GM21825 (cell line): ENCODE measurements around the gene PARN.
"Not testable (repeated sequence)": the region's sequence is repeated elsewhere in the genome, so short reads cannot be mapped to it uniquely, and the experiment has no call there.

Experiments
- ATAC-seq: cut with Tn5 transposase; IDR thresholded peaks from one replicate; pipeline ENCODE4 v1.9.1; 2021; ENCODE audit warnings: mild to moderate bottlenecking, moderate library complexity; ENCODE audit not compliant: unreplicated experiment

Gene PARN

GRCh38 chr16:14576069-14576468, 54.0 kb downstream of the PARN start:
- ATAC-seq: no peak

- ATAC-seq: not testable (repeated sequence)
Observed at GRCh38 chr16:14574698-14575415, 55.2 kb downstream of the PARN start.

- no peak for ATAC-seq
Observed at GRCh38 chr16:14572535-14572934, 57.5 kb downstream of the PARN start.

DNA sequence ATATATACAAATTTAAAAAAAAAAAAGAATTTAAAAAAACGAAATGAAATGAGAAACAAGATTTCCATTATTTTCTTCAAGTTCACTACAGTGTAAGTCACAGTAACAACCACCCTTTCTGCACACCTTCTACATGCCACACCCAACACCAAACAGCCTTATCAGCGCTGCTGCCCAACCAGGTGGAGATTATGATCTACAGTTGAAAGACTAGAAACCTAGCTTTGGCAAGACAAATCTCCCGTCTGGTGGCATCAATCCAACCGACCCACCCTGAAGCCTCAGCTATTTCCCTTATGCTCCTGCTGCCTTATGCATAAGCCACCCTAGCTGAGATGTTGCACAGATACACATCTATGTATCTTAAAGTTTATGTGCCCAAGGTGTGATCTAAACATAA, 60.8 kb downstream of the PARN start:
- ATAC-seq: no peak

DNA sequence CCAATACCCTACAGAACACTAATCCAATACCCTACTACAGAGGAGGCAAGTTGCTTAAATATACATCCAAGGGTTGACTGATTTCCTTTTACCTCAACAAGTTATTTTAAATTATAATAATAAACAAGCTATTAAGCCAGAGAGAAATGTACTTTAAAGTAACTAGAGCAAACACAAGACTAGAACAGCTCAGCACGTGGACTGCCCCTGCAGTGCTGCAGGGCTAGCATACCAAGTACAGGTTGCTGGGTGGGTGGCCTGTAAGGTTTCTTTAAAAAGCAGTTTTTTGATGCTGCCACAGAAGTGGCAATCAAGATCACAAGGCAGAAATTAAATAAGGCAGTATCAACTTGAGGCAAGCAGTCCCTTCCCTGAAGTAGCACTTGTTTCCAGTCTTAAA, 63.5 kb downstream of the PARN start:
- no peak for ATAC-seq

DNA sequence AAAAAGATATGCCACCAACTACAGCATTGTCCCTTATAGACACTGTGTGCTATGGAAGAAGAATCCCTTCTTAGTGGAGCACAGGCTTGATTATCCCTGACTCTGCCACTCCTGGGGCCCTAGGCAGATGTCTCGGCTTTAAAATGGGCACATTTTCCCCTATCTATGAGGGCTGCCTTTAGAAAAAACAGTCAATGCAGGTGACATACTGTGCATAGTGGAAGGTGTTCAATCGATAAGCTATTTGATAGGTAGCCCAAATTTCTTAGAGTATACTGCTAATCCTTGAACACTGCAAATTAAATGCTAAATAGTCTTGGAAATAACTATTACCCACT, 64.4 kb downstream of the PARN start:
- no peak for ATAC-seq

- no peak for ATAC-seq
Observed at GRCh38 chr16:14564861-14565687, 65.0 kb downstream of the PARN start.

GRCh38 chr16:14564323-14564722, 65.7 kb downstream of the PARN start:
- ATAC-seq: no peak

GRCh38 chr16:14562691-14563491, 67.2 kb downstream of the PARN start:
- no peak for ATAC-seq

DNA sequence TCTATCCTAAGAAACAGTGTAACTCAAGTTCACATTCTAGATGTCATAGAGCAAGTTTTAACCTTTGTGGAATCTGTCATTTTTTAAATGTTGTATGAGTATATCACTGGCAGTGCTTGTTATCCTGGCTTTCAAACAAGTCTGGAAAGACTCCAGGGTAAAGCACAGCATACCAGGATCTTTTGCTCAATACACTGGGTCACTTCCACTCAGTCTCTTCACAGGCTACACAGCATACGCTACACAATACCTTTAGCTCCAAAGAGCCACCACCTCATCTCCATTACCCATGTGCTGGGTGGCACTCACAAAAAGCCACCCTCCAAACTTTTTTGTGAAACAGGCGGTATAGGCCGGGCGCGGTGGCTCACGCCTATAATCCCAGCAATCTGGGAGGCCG, 69.5 kb downstream of the PARN start:
- ATAC-seq: no peak

GRCh38 chr16:14559809-14560241, 70.2 kb downstream of the PARN start:
- no peak for ATAC-seq

DNA sequence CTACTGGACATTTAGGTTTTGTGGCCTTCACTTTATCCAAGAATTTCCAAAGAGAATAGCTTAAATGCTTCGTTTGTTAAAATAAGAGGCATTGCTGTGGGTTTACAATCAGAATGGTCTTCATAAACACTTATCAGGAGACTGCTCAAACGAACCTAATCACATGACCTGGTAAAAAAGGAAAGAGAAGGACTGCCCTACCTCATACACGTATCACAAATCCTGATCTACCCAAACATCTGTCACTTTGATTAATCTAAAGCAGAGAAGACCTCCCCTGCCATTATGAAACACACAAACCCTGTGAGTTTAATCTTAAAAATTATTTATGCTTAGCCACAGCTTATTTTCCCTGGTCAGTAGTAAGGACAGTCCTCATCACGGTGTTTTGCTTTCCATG, 76.6 kb downstream of the PARN start:
- ATAC-seq: no peak

DNA sequence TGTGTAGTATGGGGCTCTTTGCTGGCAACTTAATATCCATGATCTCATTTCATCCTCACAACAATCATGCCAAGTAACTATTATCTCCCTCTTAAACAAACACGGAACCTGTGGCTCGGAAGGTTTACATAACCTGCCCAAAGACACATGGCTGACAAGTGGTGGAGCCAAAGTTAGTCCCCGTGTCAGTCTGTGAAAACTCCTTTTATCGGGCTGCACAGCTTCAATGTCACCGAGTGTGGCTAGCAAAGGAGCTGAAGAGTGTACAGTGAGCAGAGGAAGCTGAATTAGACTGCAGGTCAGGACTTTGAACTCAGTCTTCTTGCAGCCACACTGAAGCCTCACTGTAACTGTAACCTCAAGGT, 80.3 kb downstream of the PARN start:
- no peak for ATAC-seq

DNA sequence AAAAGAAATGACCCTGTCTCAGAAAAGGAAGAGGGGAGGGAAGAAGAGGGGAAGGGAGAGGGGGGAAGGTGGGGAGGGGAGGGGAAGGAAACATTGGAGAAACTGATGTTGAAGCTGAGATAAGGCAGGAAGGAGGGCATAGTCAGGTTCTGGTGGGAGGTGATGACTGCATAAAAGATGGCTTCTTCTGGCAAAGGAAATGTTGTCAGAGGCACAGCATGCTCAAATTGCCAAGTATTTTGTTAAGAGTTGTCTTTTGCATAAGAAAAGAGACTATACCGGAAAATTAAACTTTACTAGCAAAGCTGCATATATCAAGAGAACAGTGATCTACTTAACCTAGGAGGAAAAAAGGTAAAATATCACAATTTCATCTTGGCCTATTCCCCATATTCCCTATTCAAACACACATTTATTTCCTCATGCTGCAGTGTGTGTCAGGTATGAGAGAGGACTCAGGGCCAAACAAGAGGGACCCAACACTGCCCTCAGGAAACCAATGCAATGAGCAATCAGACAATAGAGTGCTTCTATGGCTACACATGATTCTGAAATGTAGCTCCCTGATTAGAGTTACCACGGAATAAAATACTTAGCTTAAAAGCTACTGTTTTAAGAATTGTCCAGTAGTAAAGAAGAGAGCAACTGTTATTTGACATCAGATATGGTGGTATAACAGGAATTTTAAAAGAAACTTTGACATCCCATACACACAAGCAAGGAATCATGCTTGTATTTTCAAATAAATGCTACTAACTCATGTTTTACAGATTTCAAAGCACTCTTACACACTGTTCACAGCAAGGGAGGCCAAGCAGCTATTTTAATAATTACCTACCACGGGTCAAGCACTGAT, 80.9 kb downstream of the PARN start:
- ATAC-seq: no peak

GRCh38 chr16:14545346-14545884, 84.6 kb downstream of the PARN start:
- ATAC-seq: no peak

DNA sequence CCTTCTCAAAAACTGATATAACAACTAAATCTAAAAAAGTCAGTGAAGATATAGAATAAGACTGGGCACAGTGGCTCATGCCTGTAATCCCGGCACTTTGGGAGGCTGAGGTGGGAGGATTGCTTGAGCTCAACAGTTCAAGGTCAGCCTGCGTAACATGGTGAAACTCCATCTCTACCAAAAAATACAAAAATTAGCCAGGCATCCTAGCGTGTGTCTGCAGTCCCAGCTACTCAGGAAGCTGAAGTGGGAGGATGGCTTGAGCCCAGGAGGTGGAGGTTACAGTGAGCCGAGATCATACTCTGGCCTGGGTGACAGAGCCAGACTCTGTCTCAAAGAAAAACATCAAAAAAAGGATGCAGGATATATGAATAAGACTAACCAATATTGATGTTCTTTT, 85.2 kb downstream of the PARN start:
- ATAC-seq: not testable (repeated sequence)

GRCh38 chr16:14539631-14540030, 90.4 kb downstream of the PARN start:
- no peak for ATAC-seq

DNA sequence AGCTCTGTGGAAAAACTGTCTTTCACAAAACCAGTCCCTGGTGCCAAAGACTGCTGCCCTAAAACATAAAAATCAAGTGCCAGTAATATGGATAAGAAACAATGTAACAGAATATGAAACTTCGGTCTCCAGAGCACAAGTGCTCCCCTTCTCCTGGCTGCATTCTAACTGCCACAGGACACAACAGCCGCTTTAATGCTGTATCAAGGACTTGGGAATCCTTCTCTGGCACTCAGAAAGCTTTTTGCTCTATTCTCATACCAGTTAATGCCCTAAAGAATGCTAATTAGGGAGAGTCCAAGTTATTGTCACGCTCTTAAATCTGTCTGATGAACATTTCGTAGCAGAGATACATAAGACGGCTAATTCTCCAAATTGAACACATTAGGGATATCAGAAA, 90.9 kb downstream of the PARN start:
- no peak for ATAC-seq

DNA sequence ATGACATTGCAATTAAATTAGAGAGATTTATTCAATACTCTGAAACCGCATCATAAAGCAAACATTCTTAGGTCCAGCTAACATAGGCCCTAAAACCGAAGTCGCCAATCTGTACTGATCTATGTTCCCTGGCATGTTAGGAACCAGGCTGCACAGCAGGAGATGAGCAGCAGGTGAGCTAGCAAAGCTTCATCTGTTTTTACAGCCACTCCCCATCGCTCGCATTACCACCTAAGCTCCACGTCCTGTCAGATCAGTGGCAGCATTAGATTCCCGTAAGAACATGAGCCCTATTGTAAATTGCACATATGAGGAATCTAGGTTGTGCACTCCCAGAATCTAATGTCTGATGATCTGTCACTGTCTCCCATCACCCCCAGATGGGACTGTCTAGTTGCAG, 91.5 kb downstream of the PARN start:
- no peak for ATAC-seq

DNA sequence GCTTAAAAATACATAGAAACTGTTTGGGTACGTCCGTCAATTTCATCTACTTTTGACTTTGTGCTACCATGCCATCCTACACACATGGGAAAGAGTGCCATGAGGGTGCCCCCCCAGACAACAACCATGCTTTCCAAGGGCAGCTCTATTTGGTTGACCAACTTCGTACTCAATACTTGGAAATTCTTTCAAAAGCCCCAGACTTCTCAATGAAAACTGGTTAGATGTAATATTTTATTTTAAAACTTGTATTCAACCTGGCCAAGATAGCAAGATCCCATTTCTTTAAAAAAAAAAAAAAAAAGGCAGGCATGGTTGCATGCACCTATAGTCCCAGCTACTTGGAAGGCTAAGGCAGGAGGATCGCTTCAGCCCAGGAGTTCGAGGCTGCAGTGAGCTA, 98.4 kb downstream of the PARN start:
- ATAC-seq: no peak

- ATAC-seq: no peak
Observed at GRCh38 chr16:14531101-14531500, 99.0 kb downstream of the PARN start.
